GM23248 (cell line): ENCODE measurements around the gene GLRX. TPM values are rescaled to one million over a fixed set of nuclear protein-coding genes. Genes with fewer than 3 reads are reported as not detected.

Source experiments
- DNase-seq: peaks from one replicate; pipeline ENCODE4 v3.0.0-alpha.2; 2015
- H2AFZ ChIP-seq: fragments of 200-600 bp; sonication (generic); 2 replicates; pipeline ENCODE4 v1.6.1; 2016; ENCODE audit warnings: antibody characterized with exemption
- H3F3A ChIP-seq: fragments of 200-600 bp; sonication (generic); 2 replicates; pipeline ENCODE4 v1.6.1; 2016; ENCODE audit warnings: mild to moderate bottlenecking, antibody characterized with exemption, mixed run types; ENCODE audit not compliant: insufficient read depth
- H3K27ac ChIP-seq: fragments of 200-600 bp; sonication (generic); 2 replicates; pipeline ENCODE4 v1.5.1; 2016; ENCODE audit warnings: mild to moderate bottlenecking
- H3K27me3 ChIP-seq: fragments of 200-600 bp; sonication (generic); replicated peaks from 2 replicates; pipeline ENCODE4 v1.6.1; 2016; ENCODE audit warnings: mild to moderate bottlenecking; ENCODE audit not compliant: insufficient read depth
- H3K36me3 ChIP-seq: fragments of 200-600 bp; sonication (generic); 2 replicates; pipeline ENCODE4 v1.6.1; 2016; ENCODE audit warnings: low read depth, mild to moderate bottlenecking
- H3K4me1 ChIP-seq: fragments of 200-600 bp; sonication (generic); 2 replicates; pipeline ENCODE4 v1.6.1; 2016; ENCODE audit warnings: mild to moderate bottlenecking; ENCODE audit not compliant: insufficient read depth
- H3K4me2 ChIP-seq: fragments of 200-600 bp; sonication (generic); one replicate; pipeline ENCODE4 v1.6.1; 2016; ENCODE audit warnings: mild to moderate bottlenecking; ENCODE audit not compliant: unreplicated experiment
- H3K4me3 ChIP-seq: fragments of 200-600 bp; sonication (generic); 2 replicates; pipeline ENCODE4 v1.5.1; 2016; ENCODE audit warnings: mild to moderate bottlenecking
- H3K79me2 ChIP-seq: fragments of 200-600 bp; sonication (generic); 2 replicates; pipeline ENCODE4 v1.6.1; 2016; ENCODE audit warnings: mild to moderate bottlenecking; ENCODE audit not compliant: insufficient read depth
- H3K9ac ChIP-seq: fragments of 200-600 bp; sonication (generic); 2 replicates; pipeline ENCODE4 v1.6.1; 2016; ENCODE audit warnings: mild to moderate bottlenecking
- H3K9me2 ChIP-seq: fragments of 200-600 bp; sonication (generic); 2 replicates; pipeline ENCODE4 v1.6.1; 2016; ENCODE audit warnings: mixed run types, mild to moderate bottlenecking, moderate library complexity; ENCODE audit not compliant: insufficient read depth
- H3K9me3 ChIP-seq: fragments of 200-600 bp; sonication (generic); one replicate; pipeline ENCODE4 v1.6.1; 2017; ENCODE audit warnings: low read depth
- H4K20me1 ChIP-seq: fragments of 200-600 bp; sonication (generic); 2 replicates; pipeline ENCODE4 v1.6.0; 2016; ENCODE audit not compliant: insufficient read depth
- EZH2 ChIP-seq: fragments of 200-600 bp; sonication (generic); IDR thresholded peaks from 2 replicates; pipeline ENCODE4 v1.6.1; 2018; ENCODE audit warnings: antibody characterized with exemption, mild to moderate bottlenecking; ENCODE audit not compliant: insufficient read depth, poor library complexity, severe bottlenecking
- EZH2phosphoT487 ChIP-seq: fragments of 200-600 bp; sonication (generic); IDR thresholded peaks from 2 replicates; pipeline ENCODE4 v1.6.1; 2018; ENCODE audit warnings: antibody characterized with exemption, moderate library complexity, mild to moderate bottlenecking, low read depth; ENCODE audit not compliant: insufficient read depth
- WGBS, 2 experiments: methylation state at CpG; one replicate each; pipeline ENCODE4 v1.1.6; 2015 to 2017; ENCODE audit warnings: low lambda C conversion rate in 2 of 2, low coverage in 1 of 2; ENCODE audit errors: missing lambda C conversion rate in 2 of 2; 5-methylcytosine and 5-hydroxymethylcytosine counted together
- in situ Hi-C: fragments of 300-500 bp; cut with MboI; formaldehyde crosslinking; loops from 2 replicates; pipeline ENCODE4 v1.15.0; 2020
- polyA plus RNA-seq: library from polyadenylated mRNA; unstranded; fragments of >200 nt; fragmentation: Nextera tagmentation; extraction: Ambion mirVana; gene quantifications from 2 replicates; pipeline ENCODE4 v1.2.1, GENCODE V29; 2016
- total RNA-seq: library from RNA; depleted of rRNA; stranded (reverse); fragments of >200 nt; shearing (Covaris generic); gene quantifications from 2 replicates; pipeline ENCODE4 v1.2.3, GENCODE V29; 2014

The GLRX gene
- total and polyA plus RNA-seq, 2 experiments from 2014 or later = 144 to 316 TPM

GRCh38 chr5:95786821-95787418 lies 35.6 kb downstream of the GLRX start:
- no peaks in the 10 kb centered on the region for H4K20me1 ChIP-seq
- H2AFZ ChIP-seq = no peak overlapping the region
- peak overlapping the region; percentile 32; the same call in 1 of the 2 replicates for H3K4me3 ChIP-seq
- H3K9me3 ChIP-seq = no peaks in the 10 kb centered on the region
- H3K9me2 ChIP-seq = no peaks in the 10 kb centered on the region
- in situ Hi-C loops = no loop called here
- H3K4me2 ChIP-seq = peak overlapping the region; percentile 46
- peak overlapping the region; percentile 72 for H3K27ac ChIP-seq
- DNase-seq = peak; percentile 76
- peak overlapping the region; percentile 21; the same call in 1 of the 2 replicates for H3K9ac ChIP-seq
- 34 to 40% methylated on average over 3 of the region's 3 CpGs for WGBS, 2 experiments
- H3F3A ChIP-seq = peaks cover 45% of the 10 kb centered on the region
- no peaks in the 10 kb centered on the region for H3K27me3 ChIP-seq
- TF ChIP-seq EZH2 (no peak), EZH2phosphoT487 (no peak)
- peaks cover 45% of the 10 kb centered on the region for H3K36me3 ChIP-seq
- peaks cover 21% of the 10 kb centered on the region for H3K79me2 ChIP-seq
- H3K4me1 ChIP-seq = peaks cover 41% of the 10 kb centered on the region

- in situ Hi-C loops = no loop called here
- DNase-seq = peak; percentile 16
- WGBS, 2 experiments = 68 to 73% methylated on average over 9 of the region's 9 CpGs
Observed at GRCh38 chr5:95784514-95785302, 37.8 kb downstream of the GLRX start.

GRCh38 chr5:95783661-95784060 lies 38.9 kb downstream of the GLRX start:
- no peaks in the 10 kb centered on the region for H4K20me1 ChIP-seq
- 89 to 90% methylated on average over 3 of the region's 3 CpGs for WGBS, 2 experiments
- H3K4me3 ChIP-seq = no peak overlapping the region
- TF ChIP-seq EZH2 (no peak), EZH2phosphoT487 (no peak)
- no peak overlapping the region for H2AFZ ChIP-seq
- peaks cover 21% of the 10 kb centered on the region for H3K36me3 ChIP-seq
- no peak overlapping the region for H3K27ac ChIP-seq
- no peaks in the 10 kb centered on the region for H3K27me3 ChIP-seq
- H3K4me2 ChIP-seq = no peak overlapping the region
- H3K9me2 ChIP-seq = no peaks in the 10 kb centered on the region
- H3F3A ChIP-seq = peaks cover 70% of the 10 kb centered on the region
- peaks cover 66% of the 10 kb centered on the region for H3K4me1 ChIP-seq
- no peak for DNase-seq
- in situ Hi-C loops = no loop called here
- H3K79me2 ChIP-seq = 0 out of 2 replicates have a peak, but pooled peaks cover 6% of the 10 kb centered on the region
- H3K9ac ChIP-seq = no peak overlapping the region
- no peaks in the 10 kb centered on the region for H3K9me3 ChIP-seq

More at GRCh38 chr5:95784514-95785302, 37.8 kb downstream of the GLRX start:
- H3K27me3 ChIP-seq = no peaks in the 10 kb centered on the region
- peaks cover 62% of the 10 kb centered on the region for H3F3A ChIP-seq
- H3K4me1 ChIP-seq = peaks cover 56% of the 10 kb centered on the region
- TF ChIP-seq EZH2phosphoT487 (no peak), EZH2 (no peak)
- peaks cover 17% of the 10 kb centered on the region; the same call in 1 of the 2 replicates for H3K79me2 ChIP-seq
- H4K20me1 ChIP-seq = no peaks in the 10 kb centered on the region
- peaks cover 29% of the 10 kb centered on the region for H3K36me3 ChIP-seq
- no peaks in the 10 kb centered on the region for H3K9me2 ChIP-seq
- no peak overlapping the region for H3K4me3 ChIP-seq
- H3K9ac ChIP-seq = no peak overlapping the region
- H3K4me2 ChIP-seq = no peak overlapping the region
- H2AFZ ChIP-seq = no peak overlapping the region
- no peaks in the 10 kb centered on the region for H3K9me3 ChIP-seq
- peak overlapping the region; percentile 72; the same call in 1 of the 2 replicates for H3K27ac ChIP-seq

GRCh38 chr5:95782181-95782580 lies 40.3 kb downstream of the GLRX start:
- DNase-seq = peak; percentile 15
- TF ChIP-seq EZH2 (no peak), EZH2phosphoT487 (no peak)
- Histone ChIP-seq H3K4me3 (no peak overlapping the region), H3K9me2 (no peaks in the 10 kb centered on the region), H3K9me3 (no peaks in the 10 kb centered on the region), H3K79me2 (no peaks in the 10 kb centered on the region), H3K4me1 (peaks cover 59% of the 10 kb centered on the region), H3K36me3 (peaks cover 17% of the 10 kb centered on the region), H3K9ac (no peak overlapping the region), H3K27me3 (no peaks in the 10 kb centered on the region), H2AFZ (no peak overlapping the region), H3K4me2 (no peak overlapping the region), H3K27ac (no peak overlapping the region), H4K20me1 (no peaks in the 10 kb centered on the region), H3F3A (peaks cover 66% of the 10 kb centered on the region)
- WGBS, 2 experiments = 95 to 98% methylated on average over 4 of the region's 4 CpGs
- in situ Hi-C loops = no loop called here
